ENCODE measurements around the gene CFAP70.

Gene CFAP70

GRCh38 chr10:73244866-73245477, 113.7 kb downstream of the CFAP70 start:
- POLR2A ChIA-PET (ENCODE audit: low non-redundant PET): no interaction called here
- DNase-seq (ENCODE audit: low spot score): no peak
- CTCF ChIA-PET: interaction anchor here (0.6 kb wide), 1 partner anchor 40 kb away, joined by 3 read pairs; no protein-coding TSS in a partner anchor
- no peak overlapping the region for H3K27ac ChIP-seq
- TF ChIP-seq CTCF (conservative IDR thresholded peaks at IDR 0.05; ENCODE audit: low read depth): no peak

DNA sequence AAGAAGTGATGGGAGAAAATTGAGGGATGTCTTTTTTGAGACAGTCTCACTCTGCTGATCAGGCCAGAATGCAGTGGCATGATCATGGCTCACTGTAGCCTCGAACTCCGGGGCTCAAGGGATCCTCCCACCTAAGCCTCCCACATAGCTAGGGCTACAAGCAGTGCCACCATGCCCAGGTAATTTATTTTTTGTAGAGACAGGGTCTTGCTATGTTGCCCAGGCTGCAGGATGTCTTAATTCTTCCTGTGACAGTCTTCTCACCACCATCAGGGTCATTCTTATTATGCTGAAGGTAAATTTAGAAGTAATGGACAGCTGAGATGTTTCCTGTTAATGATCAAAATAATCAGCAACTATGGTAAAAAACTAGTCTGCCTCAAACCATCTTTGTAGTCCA, 118.8 kb downstream of the CFAP70 start:
- POLR2A ChIA-PET (ENCODE audit: low non-redundant PET): no interaction called here
- no peak overlapping the region for H3K27ac ChIP-seq
- no peak for TF ChIP-seq CTCF (conservative IDR thresholded peaks at IDR 0.05; ENCODE audit: low read depth)
- DNase-seq (ENCODE audit: low spot score): no peak
- CTCF ChIA-PET: interaction anchor here (0.6 kb wide), 1 partner anchor 94 kb away, joined by 3 read pairs; no protein-coding TSS in a partner anchor

- no peak for TF ChIP-seq CTCF (conservative IDR thresholded peaks at IDR 0.05; ENCODE audit: low read depth)
- no peak for DNase-seq (ENCODE audit: low spot score)
- ChIA-PET CTCF (no interaction called here), POLR2A (ENCODE audit: low non-redundant PET) (no interaction called here)
- no peak overlapping the region for H3K27ac ChIP-seq
These were observed 119.6 kb downstream of the CFAP70 start for GRCh38 chr10:73238990-73239566.

- CTCF ChIA-PET: no interaction called here
- DNase-seq (ENCODE audit: low spot score): no peak
- no peak overlapping the region for H3K27ac ChIP-seq
- POLR2A ChIA-PET (ENCODE audit: low non-redundant PET): no interaction called here
- no peak for TF ChIP-seq CTCF (conservative IDR thresholded peaks at IDR 0.05; ENCODE audit: low read depth)
These were observed 124.0 kb downstream of the CFAP70 start for GRCh38 chr10:73234695-73235094.

DNA sequence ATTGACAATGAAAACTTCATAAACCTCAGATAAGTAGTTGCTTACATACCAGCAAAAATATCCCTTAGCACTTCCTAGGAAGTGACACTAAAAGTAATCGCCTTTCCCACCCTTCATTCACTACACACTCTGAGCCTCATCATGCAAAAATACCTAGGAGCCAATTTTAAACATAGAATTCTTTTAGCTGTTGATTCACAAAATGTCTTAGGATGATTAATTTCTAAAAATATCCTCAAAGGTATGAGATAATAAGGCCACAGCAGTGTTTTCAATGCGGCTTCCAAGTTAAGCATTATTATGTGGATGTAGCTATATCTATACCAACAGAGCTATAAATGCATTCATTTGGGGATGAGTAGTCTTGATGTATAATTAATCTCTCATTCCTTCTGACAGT, 124.8 kb downstream of the CFAP70 start:
- no peak for DNase-seq (ENCODE audit: low spot score)
- POLR2A ChIA-PET (ENCODE audit: low non-redundant PET): no interaction called here
- CTCF ChIA-PET: no interaction called here
- TF ChIP-seq CTCF (conservative IDR thresholded peaks at IDR 0.05; ENCODE audit: low read depth): no peak
- no peak overlapping the region for H3K27ac ChIP-seq

- ChIA-PET CTCF (interaction anchor here (0.5 to 1.5 kb wide), 2 partner anchors 10 to 340 kb away, joined by 3 to 5 read pairs; no protein-coding TSS in a partner anchor), POLR2A (ENCODE audit: low non-redundant PET) (no interaction called here)
- TF ChIP-seq CTCF (conservative IDR thresholded peaks at IDR 0.05; ENCODE audit: low read depth): no peak
- no peak overlapping the region for H3K27ac ChIP-seq
- no peak for DNase-seq (ENCODE audit: low spot score)
These were observed 125.8 kb downstream of the CFAP70 start for GRCh38 chr10:73232887-73233286.

Data from RWPE1 (cell line).